PFSK-1 (cell line): ENCODE measurements around the gene ERCC2.

Experiments used
- FOXP2 ChIP-seq: optimal IDR thresholded peaks from 2 replicates; pipeline ENCODE3; 2011; ENCODE audit warnings: borderline replicate concordance, control low read depth, inconsistent platforms; ENCODE audit not compliant: insufficient read depth; ENCODE audit errors: extremely low read length, extremely low read depth
- POLR2AphosphoS5 ChIP-seq: IDR thresholded peaks from 2 replicates; pipeline ENCODE4 v1.6.1; 2012; ENCODE audit warnings: low read depth, mild to moderate bottlenecking, control low read depth, low read length, moderate library complexity
- REST ChIP-seq, 2 experiments: IDR thresholded peaks; 2 replicates each; pipeline versions ENCODE4 v1.6.1 to v1.8.0; 2011 to 2012; ENCODE audit warnings: low read depth in 2 of 2, low read length in 2 of 2, control low read depth in 1 of 2, inconsistent platforms in 1 of 2, mild to moderate bottlenecking in 1 of 2, moderate library complexity in 1 of 2; ENCODE audit not compliant: insufficient read depth in 1 of 2
- SIN3A ChIP-seq: IDR thresholded peaks from 2 replicates; pipeline ENCODE4 v1.6.1; 2012; ENCODE audit warnings: mild to moderate bottlenecking, low read length, moderate library complexity, borderline replicate concordance; ENCODE audit not compliant: insufficient read depth
- TAF1 ChIP-seq: IDR thresholded peaks from 2 replicates; pipeline ENCODE4 v1.6.1; 2012; ENCODE audit warnings: low read length, control low read depth, borderline replicate concordance; ENCODE audit not compliant: insufficient read depth

Gene ERCC2

GRCh38 chr19:45306040-45306439 lies 64.3 kb downstream of the ERCC2 start:
- TF ChIP-seq SIN3A (no peak), REST (IDR thresholded peaks at IDR 0.05; ENCODE audit: insufficient read depth in 1 of 2, low read depth in 2 of 2, low read length in 2 of 2) (no peak), FOXP2 (no peak), TAF1 (no peak), POLR2AphosphoS5 (no peak)

DNA sequence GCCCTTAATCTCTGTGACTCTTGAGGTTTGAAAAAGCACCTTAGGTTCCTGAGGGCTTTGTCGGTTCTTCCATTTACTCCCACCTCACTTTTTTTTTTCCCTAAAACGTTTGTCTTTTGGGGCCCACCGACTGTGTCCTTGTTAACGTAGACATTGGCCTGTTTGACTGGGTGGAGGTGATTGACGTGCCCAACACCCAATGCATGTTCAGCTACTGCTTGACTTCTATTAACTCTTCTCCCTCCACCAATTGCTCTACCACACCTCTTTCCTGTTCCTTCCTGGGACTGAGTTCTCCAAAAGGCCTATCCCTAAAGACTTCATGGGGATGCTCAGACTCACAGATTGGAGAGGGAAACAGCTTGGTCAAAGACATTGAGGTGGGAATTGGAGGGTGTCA lies 65.0 kb downstream of the ERCC2 start:
- TF ChIP-seq POLR2AphosphoS5 = no peak
- TF ChIP-seq SIN3A = no peak
- TF ChIP-seq REST (IDR thresholded peaks at IDR 0.05; ENCODE audit: insufficient read depth in 1 of 2, low read depth in 2 of 2, low read length in 2 of 2) = no peak
- TF ChIP-seq FOXP2 = no peak
- TF ChIP-seq TAF1 = no peak

- TF ChIP-seq REST (IDR thresholded peaks at IDR 0.05; ENCODE audit: insufficient read depth in 1 of 2, low read depth in 2 of 2, low read length in 2 of 2) (no peak), SIN3A (no peak), FOXP2 (no peak), POLR2AphosphoS5 (no peak), TAF1 (no peak)
Measured at GRCh38 chr19:45305007-45305406, 65.4 kb downstream of the ERCC2 start.

DNA sequence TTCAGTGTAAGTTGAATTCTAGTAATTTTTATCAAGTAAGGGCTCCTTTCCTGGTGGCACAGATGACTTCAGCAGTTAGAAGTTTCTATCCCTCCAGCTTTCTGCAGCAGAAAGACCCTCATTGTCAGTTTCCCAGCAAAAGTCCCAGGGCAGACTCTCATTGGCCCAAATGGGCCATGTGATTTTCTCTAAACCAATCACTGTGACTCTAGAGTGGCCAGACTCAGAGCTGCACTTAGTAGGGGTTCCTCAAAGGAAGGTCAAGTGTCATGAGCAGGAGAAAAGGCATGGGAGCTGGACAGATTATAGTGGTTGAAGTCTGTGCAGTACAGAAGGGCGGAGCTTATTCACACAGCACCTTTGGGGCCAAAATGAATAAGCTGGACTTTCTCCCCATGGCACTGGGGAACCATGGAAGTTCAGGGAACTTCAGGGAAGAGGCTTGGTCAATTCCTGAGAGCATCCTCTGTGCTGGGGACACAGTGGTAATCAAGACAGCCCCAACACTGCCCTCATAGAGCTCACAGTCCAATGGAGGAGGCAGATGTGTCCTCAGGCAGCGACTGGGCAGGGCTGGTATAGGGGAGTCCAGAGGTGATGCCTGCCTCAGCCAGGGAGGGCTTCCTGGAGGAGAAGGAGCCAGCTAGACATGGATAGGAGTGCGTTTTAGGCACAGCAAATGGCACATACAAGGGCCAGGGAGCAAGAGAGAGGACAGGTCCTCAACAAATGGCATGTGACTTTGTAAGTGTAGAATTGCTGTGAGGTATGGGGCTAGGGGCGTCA lies 66.0 kb downstream of the ERCC2 start:
- no peak for TF ChIP-seq FOXP2
- no peak for TF ChIP-seq SIN3A
- TF ChIP-seq REST (IDR thresholded peaks at IDR 0.05; ENCODE audit: insufficient read depth in 1 of 2, low read depth in 2 of 2, low read length in 2 of 2) = no peak
- no peak for TF ChIP-seq TAF1
- TF ChIP-seq POLR2AphosphoS5 = no peak
